WTC11 (cell line): ENCODE results near the gene OR51L1. TPM values are rescaled to one million over a fixed set of nuclear protein-coding genes. Genes with fewer than 3 reads are reported as not detected.

Experiments
- ATAC-seq: fragments of 200-7000 bp; cut with Tn5 transposase; 2 replicates; pipeline ENCODE4 v1.10.0; 2021; ENCODE audit warnings: mild to moderate bottlenecking, moderate library complexity
- CTCF ChIA-PET: fragments of 300-600 bp; sonication (Branson Sonifier 250); formaldehyde crosslinking; loops from one replicate; lab custom pipeline; 2021; ENCODE audit warnings: antibody characterized with exemption; lab: Charles Lee
- POLR2A ChIA-PET: fragments of 350-600 bp; sonication (Branson Sonifier 250); formaldehyde crosslinking; loops from one replicate; lab custom pipeline; 2021; ENCODE audit warnings: antibody characterized with exemption; lab: Charles Lee
- DNase-seq: peaks from one replicate; pipeline ENCODE4 v3.0.0; 2021; ENCODE audit warnings: low spot score
- H3K27ac Mint-ChIP-seq: 2 replicates; pipeline ENCODE4 v1.8.0; 2021; ENCODE audit warnings: mixed read lengths
- H3K27me3 Mint-ChIP-seq: 2 replicates; pipeline ENCODE4 v1.8.0; 2021; ENCODE audit warnings: low read depth, mild to moderate bottlenecking, moderate library complexity, mixed read lengths
- H3K36me3 Mint-ChIP-seq: 2 replicates; pipeline ENCODE4 v1.8.0; 2021; ENCODE audit warnings: mixed read lengths
- H3K4me1 Mint-ChIP-seq: 2 replicates; pipeline ENCODE4 v1.8.0; 2022; ENCODE audit warnings: mixed read lengths
- H3K4me3 Mint-ChIP-seq: 2 replicates; pipeline ENCODE4 v1.8.0; 2021; ENCODE audit warnings: mild to moderate bottlenecking, moderate library complexity, mixed read lengths
- H3K9me3 Mint-ChIP-seq: 2 replicates; pipeline ENCODE4 v1.8.0; 2021; ENCODE audit warnings: mixed read lengths
- CBFB ChIP-seq: sonication (generic); formaldehyde crosslinking; IDR thresholded peaks from 2 replicates; pipeline ENCODE4 v1.8.1; 2022; ENCODE audit warnings: mild to moderate bottlenecking, low read depth, missing genetic modification reagents
- CREB1 ChIP-seq: sonication (generic); formaldehyde crosslinking; IDR thresholded peaks from 2 replicates; pipeline ENCODE4 v1.8.0; 2023; ENCODE audit warnings: mild to moderate bottlenecking, missing genetic modification reagents
- EMX1 ChIP-seq: fragments of 250-450 bp; sonication (Bioruptor Pico); IDR thresholded peaks from 2 replicates; pipeline ENCODE4 v1.8.0; 2021; ENCODE audit warnings: mild to moderate bottlenecking
- ESRRA ChIP-seq: sonication (generic); formaldehyde crosslinking; IDR thresholded peaks from 2 replicates; pipeline ENCODE4 v1.8.1; 2022; ENCODE audit warnings: mild to moderate bottlenecking, missing genetic modification reagents, borderline replicate concordance
- FOXP1 ChIP-seq: sonication (generic); formaldehyde crosslinking; IDR thresholded peaks from 2 replicates; pipeline ENCODE4 v1.8.0; 2022; ENCODE audit warnings: missing genetic modification reagents, mild to moderate bottlenecking, moderate library complexity, borderline replicate concordance
- MXD4 ChIP-seq: fragments of 250-450 bp; sonication (Bioruptor Pico); IDR thresholded peaks from 2 replicates; pipeline ENCODE4 v1.8.0; 2021; ENCODE audit warnings: mild to moderate bottlenecking, moderate library complexity, borderline replicate concordance
- NFYB ChIP-seq: sonication (generic); formaldehyde crosslinking; conservative IDR thresholded peaks from 2 replicates; pipeline ENCODE4 v1.8.0; 2022; ENCODE audit warnings: low read depth, missing genetic modification reagents
- PREB ChIP-seq: sonication (generic); formaldehyde crosslinking; IDR thresholded peaks from 2 replicates; pipeline ENCODE4 v1.8.1; 2022; ENCODE audit warnings: mild to moderate bottlenecking, missing genetic modification reagents, moderate library complexity, borderline replicate concordance
- RORB ChIP-seq: fragments of 250-450 bp; sonication (Bioruptor Pico); IDR thresholded peaks from 2 replicates; pipeline ENCODE4 v1.9.0; 2021; ENCODE audit warnings: mild to moderate bottlenecking
- SOX15 ChIP-seq: fragments of 250-450 bp; sonication (Bioruptor Pico); IDR thresholded peaks from 2 replicates; pipeline ENCODE4 v1.9.0; 2021; ENCODE audit warnings: mild to moderate bottlenecking
- TCF7 ChIP-seq: sonication (generic); formaldehyde crosslinking; IDR thresholded peaks from 2 replicates; pipeline ENCODE4 v1.8.0; 2022; ENCODE audit warnings: mild to moderate bottlenecking, low read depth, missing genetic modification reagents, moderate library complexity
- ZBTB21 ChIP-seq: sonication (generic); formaldehyde crosslinking; IDR thresholded peaks from 2 replicates; pipeline ENCODE4 v1.8.1; 2023; ENCODE audit warnings: mild to moderate bottlenecking, missing genetic modification reagents, borderline replicate concordance
- ZNF219 ChIP-seq: sonication (generic); formaldehyde crosslinking; IDR thresholded peaks from 2 replicates; pipeline ENCODE4 v1.8.0; 2023; ENCODE audit warnings: missing genetic modification reagents, mild to moderate bottlenecking, borderline replicate concordance
- ZNF281 ChIP-seq: sonication (generic); formaldehyde crosslinking; IDR thresholded peaks from 2 replicates; pipeline ENCODE4 v1.8.0; 2023; ENCODE audit warnings: mild to moderate bottlenecking, missing genetic modification reagents
- ZNF317 ChIP-seq: sonication (generic); formaldehyde crosslinking; IDR thresholded peaks from 2 replicates; pipeline ENCODE4 v1.8.1; 2023; ENCODE audit warnings: low read depth, mild to moderate bottlenecking, moderate library complexity, missing genetic modification reagents, borderline replicate concordance
- ZNF416 ChIP-seq: fragments of 250-450 bp; sonication (Bioruptor Pico); IDR thresholded peaks from 2 replicates; pipeline ENCODE4 v1.9.0; 2021; ENCODE audit warnings: mild to moderate bottlenecking, inconsistent platforms
- ZNF425 ChIP-seq: fragments of 250-450 bp; sonication (Bioruptor Pico); conservative IDR thresholded peaks from 2 replicates; pipeline ENCODE4 v1.9.0; 2021; ENCODE audit warnings: mild to moderate bottlenecking
- ZNF512 ChIP-seq: sonication (generic); formaldehyde crosslinking; IDR thresholded peaks from 2 replicates; pipeline ENCODE4 v1.8.1; 2022; ENCODE audit warnings: missing genetic modification reagents, borderline replicate concordance
- total RNA-seq: library from RNA; stranded (reverse); gene quantifications from 3 replicates; pipeline ENCODE4 v1.2.3, GENCODE V29; 2021
- TF ChIP-seq, protein P1 (sequence below): fragments of 250-450 bp; sonication (Bioruptor Pico); IDR thresholded peaks from 2 replicates; pipeline ENCODE4 v2.1.2; 2022; ENCODE audit warnings: mild to moderate bottlenecking, moderate library complexity
- TF ChIP-seq, protein P2 (sequence below): fragments of 250-450 bp; sonication (Bioruptor Pico); IDR thresholded peaks from 2 replicates; pipeline ENCODE4 v1.8.0; 2021; ENCODE audit warnings: mild to moderate bottlenecking
- TF ChIP-seq, protein P3 (sequence below): sonication (generic); formaldehyde crosslinking; IDR thresholded peaks from 2 replicates; pipeline ENCODE4 v1.8.1; 2023; ENCODE audit warnings: mild to moderate bottlenecking, missing genetic modification reagents, moderate library complexity
- TF ChIP-seq, protein P4 (sequence below): sonication (generic); formaldehyde crosslinking; IDR thresholded peaks from 2 replicates; pipeline ENCODE4 v1.8.1; 2023; ENCODE audit warnings: mild to moderate bottlenecking, missing genetic modification reagents

Gene OR51L1
- total RNA-seq, 1 experiment from 2014 or later: not detected

- ChIA-PET CTCF (no interaction called here), POLR2A (no interaction called here)
- H3K27me3 Mint-ChIP-seq: no peaks in the 10 kb centered on the region
- no peak overlapping the region for H3K27ac Mint-ChIP-seq
- no peaks in the 10 kb centered on the region for H3K36me3 Mint-ChIP-seq
- peaks cover 4% of the 10 kb centered on the region for H3K9me3 Mint-ChIP-seq
- TF ChIP-seq NFYB (CRISPR knock-in tag): no peak
- TF ChIP-seq ZNF219: no peak
- no peak for TF ChIP-seq ZNF317
- TF ChIP-seq FOXP1 (CRISPR knock-in tag): no peak
- no peak for TF ChIP-seq ZBTB21 (CRISPR knock-in tag)
- TF ChIP-seq SOX15 (CRISPR knock-in tag): no peak
- TF ChIP-seq ZNF281 (CRISPR knock-in tag): no peak
- no peak for TF ChIP-seq MXD4
- TF ChIP-seq, protein P1, sequence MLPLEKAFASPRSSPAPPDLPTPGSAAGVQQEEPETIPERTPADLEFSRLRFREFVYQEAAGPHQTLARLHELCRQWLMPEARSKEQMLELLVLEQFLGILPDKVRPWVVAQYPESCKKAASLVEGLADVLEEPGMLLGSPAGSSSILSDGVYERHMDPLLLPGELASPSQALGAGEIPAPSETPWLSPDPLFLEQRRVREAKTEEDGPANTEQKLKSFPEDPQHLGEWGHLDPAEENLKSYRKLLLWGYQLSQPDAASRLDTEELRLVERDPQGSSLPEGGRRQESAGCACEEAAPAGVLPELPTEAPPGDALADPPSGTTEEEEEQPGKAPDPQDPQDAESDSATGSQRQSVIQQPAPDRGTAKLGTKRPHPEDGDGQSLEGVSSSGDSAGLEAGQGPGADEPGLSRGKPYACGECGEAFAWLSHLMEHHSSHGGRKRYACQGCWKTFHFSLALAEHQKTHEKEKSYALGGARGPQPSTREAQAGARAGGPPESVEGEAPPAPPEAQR (CRISPR knock-in tag): no peak
- TF ChIP-seq, protein P2, sequence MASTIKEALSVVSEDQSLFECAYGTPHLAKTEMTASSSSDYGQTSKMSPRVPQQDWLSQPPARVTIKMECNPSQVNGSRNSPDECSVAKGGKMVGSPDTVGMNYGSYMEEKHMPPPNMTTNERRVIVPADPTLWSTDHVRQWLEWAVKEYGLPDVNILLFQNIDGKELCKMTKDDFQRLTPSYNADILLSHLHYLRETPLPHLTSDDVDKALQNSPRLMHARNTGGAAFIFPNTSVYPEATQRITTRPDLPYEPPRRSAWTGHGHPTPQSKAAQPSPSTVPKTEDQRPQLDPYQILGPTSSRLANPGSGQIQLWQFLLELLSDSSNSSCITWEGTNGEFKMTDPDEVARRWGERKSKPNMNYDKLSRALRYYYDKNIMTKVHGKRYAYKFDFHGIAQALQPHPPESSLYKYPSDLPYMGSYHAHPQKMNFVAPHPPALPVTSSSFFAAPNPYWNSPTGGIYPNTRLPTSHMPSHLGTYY (CRISPR knock-in tag): no peak
- TF ChIP-seq, protein P3, sequence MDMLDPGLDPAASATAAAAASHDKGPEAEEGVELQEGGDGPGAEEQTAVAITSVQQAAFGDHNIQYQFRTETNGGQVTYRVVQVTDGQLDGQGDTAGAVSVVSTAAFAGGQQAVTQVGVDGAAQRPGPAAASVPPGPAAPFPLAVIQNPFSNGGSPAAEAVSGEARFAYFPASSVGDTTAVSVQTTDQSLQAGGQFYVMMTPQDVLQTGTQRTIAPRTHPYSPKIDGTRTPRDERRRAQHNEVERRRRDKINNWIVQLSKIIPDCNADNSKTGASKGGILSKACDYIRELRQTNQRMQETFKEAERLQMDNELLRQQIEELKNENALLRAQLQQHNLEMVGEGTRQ (CRISPR knock-in tag): no peak
- TF ChIP-seq ESRRA: no peak
- no peak for TF ChIP-seq ZNF425
- no peak for TF ChIP-seq ZNF416 (CRISPR knock-in tag)
- TF ChIP-seq CBFB: no peak
- no peak for TF ChIP-seq RORB
- ATAC-seq (no peak), DNase-seq (no peak)
- H3K4me3 Mint-ChIP-seq: no peak overlapping the region
- no peaks in the 10 kb centered on the region for H3K4me1 Mint-ChIP-seq
These were observed 12.0 kb upstream of the OR51L1 start for GRCh38 chr11:4982678-4983077.

DNA sequence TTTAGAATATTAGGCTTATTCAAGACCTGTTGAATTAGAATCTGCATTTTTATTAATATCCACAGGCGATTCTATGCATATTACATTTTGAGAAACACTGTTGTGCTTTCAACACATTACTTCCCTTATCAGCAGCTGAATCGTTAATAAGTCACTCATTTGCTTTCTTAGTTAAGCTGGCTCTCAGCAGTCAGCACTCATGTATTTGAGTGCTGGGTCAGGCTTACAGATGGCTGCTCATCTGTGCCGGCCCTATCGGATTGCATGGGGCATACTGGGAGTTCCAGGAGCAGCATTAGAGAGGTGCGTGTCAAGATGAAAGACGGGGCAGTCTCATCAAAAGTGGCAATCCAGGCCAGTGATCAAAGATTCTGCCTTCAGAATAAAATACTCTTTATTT lies 10.8 kb upstream of the OR51L1 start:
- ChIA-PET CTCF (no interaction called here), POLR2A (no interaction called here)
- Mint-ChIP-seq H3K4me1 (no peaks in the 10 kb centered on the region), H3K36me3 (no peaks in the 10 kb centered on the region), H3K27ac (no peak overlapping the region), H3K9me3 (no peaks in the 10 kb centered on the region), H3K4me3 (no peak overlapping the region), H3K27me3 (no peaks in the 10 kb centered on the region)
- DNase-seq (no peak), ATAC-seq (no peak)
- TF ChIP-seq PREB (CRISPR knock-in tag) (no peak), TCF7 (CRISPR knock-in tag) (no peak), EMX1 (CRISPR knock-in tag) (no peak), ZNF512 (CRISPR knock-in tag) (no peak), CREB1 (CRISPR knock-in tag) (no peak)
- TF ChIP-seq, protein P4, sequence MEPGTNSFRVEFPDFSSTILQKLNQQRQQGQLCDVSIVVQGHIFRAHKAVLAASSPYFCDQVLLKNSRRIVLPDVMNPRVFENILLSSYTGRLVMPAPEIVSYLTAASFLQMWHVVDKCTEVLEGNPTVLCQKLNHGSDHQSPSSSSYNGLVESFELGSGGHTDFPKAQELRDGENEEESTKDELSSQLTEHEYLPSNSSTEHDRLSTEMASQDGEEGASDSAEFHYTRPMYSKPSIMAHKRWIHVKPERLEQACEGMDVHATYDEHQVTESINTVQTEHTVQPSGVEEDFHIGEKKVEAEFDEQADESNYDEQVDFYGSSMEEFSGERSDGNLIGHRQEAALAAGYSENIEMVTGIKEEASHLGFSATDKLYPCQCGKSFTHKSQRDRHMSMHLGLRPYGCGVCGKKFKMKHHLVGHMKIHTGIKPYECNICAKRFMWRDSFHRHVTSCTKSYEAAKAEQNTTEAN (CRISPR knock-in tag): no peak
